Activated naive CD8-positive, alpha-beta T cell treated with anti-CD3 and anti-CD28 coated beads, Interleukin-2, amount 50 U/mL, for 16 hours (primary cell): ENCODE data around the gene CHCHD6.

Experiments used
- DNase-seq: peaks from one replicate; pipeline ENCODE4 v3.0.0-alpha.2; 2020; ENCODE audit warnings: low read depth, low spot score

The CHCHD6 gene

DNA sequence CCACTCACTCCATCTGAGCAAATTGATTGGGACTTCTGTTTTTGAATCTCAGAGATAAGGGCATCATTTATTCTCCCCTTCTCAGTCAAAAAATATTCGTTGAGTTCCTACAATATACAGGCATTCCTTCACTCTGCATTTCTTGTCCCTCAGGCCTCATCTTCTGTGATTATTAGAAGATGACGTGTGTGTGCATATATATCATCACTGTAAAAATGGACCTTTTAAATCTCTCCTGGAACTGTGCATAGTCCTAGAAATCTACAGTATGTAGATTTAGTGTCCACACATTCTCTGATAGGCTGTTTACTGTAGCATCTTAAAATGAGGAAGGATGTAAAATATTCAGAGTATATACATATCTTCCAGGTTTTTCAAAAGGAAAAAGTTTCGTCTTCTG is 235.7 kb downstream of the CHCHD6 start:
- DNase-seq, result no peak

DNA sequence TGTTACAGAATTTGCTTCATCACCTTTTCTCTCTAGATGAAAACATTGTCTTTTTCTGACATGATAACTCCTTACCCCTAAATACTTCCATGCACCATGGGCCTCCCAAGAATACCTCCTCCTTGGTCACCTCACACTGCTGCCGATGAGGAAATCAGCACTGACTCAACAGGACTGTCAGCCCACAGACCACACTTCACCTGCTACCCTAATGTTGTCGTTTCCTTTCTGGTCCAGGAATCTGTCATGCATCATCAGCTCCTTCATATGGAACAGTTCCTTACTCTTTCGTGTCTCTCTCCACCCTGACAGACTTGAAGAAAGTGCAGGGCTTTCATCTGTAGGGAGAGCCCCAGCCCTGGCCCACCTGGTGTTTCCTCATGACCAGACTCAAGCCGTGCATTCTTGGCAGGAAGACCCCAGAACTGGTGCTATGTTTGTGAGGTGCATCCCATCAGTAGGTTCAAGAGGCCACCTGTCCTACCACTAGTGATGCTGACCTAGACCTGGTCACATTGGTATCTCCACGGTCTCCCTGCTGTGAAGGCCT is 237.8 kb downstream of the CHCHD6 start:
- DNase-seq, result no peak

DNA sequence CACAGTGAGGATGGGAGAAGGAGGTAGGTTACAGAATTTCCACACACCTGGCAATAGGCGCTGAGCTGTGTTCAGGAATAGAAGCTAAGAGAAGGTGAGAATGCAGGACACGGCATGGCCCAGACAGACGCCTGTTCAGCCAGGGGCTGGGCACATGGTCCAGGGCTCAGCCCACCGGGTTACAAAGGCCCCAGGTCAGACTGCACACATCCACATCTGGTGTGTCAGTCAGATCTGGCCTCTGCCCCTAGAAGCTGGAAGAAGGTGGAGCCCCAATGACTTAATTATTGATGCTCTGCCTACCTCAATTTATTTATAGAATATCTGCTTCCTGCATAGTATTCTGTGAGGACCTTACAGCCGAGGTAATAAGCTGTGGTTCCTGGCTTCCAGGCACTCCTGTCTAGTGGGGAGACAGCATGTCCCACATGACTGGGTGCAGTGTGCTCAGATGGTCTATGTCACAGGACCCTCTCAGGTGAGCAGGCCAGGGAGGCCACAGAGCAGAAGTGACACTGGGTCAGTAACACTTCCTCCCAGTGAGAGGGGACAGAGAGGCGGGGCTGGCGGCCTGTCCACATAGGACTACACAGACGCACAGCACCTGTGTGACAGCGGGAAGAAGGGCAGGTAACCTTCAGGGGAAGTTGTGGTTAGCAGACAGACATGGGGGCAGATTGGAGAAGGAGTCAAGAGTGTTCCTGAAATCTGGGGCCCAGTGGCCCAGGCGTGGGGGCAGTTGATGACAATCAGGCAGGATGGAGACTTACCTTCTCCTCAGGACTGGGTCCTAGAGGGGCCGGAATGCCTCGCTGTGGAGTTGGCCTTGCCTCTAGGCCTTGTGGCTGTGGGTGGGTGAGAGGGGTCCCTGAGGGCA is 240.3 kb downstream of the CHCHD6 start:
- no peak for DNase-seq

DNA sequence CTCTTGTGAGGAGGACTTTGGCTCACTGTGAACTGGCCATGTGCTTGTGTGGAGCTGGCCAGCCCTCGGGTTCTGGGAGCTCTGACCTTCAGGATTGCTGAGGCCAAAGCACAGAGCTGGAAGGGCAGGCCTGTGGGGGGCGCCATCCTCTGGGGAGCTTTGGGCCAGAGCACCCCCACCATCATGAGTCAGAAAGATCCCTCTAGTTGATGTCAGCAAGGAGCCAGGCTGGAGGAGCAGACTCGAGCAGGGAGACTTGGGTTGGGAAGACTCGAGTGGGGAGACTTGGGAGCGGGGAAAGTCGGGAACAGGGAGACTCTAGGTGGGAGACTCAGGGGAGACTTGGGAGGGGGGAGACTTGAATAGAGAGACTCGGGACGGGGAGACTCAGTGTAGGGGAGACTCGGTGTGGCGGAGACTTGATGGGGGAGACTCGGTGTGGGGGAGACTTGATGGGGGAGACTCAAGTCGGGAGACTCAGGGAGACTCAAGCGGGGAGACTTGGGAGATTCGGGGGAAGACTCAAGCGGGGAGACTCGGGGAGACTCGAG is 241.2 kb downstream of the CHCHD6 start:
- DNase-seq, result no peak

- no peak for DNase-seq
These were observed 241.9 kb downstream of the CHCHD6 start for GRCh38 chr3:126945891-126946290.

DNA sequence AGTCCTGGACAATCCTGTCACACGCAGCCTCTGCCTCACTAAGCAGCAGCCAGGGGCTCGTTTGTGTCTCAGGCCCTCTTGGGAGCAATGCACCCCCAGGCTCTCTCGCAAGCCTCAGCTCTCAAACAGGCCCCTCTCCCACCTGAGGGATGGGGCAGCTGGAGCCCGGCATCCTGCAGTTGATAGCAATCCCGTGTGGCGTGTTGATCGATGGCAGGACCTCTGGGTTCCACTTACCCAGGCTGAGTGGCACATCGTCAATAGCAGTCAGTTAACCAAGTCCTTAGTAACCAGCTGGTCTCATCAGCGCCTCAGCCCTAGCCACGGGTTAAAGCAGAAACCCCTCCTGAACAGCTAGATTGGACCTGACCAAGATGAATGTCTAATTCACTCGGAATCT is 242.4 kb downstream of the CHCHD6 start:
- DNase-seq, result no peak

DNA sequence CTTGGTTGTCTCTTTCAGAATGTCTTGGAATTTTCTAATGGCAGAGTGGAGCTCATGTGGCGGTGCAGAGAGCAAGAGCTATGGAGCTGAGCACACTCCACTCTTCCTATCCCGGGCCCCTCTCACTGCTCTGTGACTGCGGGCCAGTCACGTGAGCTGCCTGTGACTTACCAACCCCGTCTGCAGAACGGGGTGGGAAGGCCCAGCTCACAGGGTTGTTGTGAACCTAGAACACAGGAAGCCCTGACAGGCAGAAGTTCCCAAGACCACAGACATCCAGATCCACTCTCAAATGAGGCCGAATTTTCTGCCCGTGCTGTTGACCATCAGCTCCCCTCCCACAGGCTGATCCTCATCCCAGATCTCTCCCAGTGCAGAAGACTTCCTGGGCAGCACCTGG is 243.4 kb downstream of the CHCHD6 start:
- DNase-seq, result no peak

DNA sequence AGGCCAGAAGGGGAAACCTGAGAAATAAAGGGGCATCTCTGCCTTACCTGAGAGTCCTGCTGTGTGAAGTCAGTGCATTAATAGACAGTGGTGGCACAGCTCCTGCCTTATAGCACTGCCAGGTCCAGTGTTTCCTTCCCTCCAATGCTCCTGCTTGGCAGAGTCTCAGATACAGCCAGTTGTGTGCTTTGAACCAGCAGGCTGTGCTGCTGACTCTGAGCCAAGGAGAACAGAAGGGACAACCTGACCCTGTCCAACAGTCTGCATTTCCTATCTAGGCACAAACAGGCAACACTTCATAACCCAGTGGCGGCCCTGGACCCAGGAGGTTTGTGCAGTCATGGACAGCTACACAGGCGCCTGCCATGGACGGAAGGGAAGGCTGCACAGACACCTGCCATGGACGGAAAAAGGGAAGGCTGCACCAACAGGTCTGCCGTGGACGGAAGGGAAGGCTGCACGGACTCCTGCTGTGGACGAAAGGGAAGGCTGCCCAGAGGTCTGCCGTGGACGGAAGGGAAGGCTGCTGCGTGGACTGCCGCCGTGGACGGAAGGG is 245.0 kb downstream of the CHCHD6 start:
- DNase-seq, result no peak

DNA sequence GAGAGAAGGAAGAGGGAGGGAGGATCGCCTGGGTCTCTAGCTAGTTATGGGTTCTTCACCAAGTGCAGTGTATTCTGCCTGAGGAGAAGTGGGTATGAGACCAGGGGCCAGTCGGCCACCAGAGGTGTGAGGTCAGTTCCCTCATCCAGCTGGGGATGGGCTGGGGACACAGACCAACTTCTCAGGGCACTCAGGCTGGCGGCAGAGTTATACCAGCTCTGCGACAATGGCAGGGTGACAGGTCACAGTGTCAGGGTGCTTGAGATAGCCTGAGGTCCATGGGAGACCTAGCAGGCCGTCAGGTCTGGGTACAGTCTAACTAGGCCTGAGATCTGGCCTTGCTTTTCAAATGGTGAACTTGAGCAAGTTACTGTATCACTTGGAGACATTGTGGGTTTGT is 247.5 kb downstream of the CHCHD6 start:
- DNase-seq, result no peak

GRCh38 chr3:126952261-126952982 is 248.4 kb downstream of the CHCHD6 start:
- DNase-seq, result no peak

DNA sequence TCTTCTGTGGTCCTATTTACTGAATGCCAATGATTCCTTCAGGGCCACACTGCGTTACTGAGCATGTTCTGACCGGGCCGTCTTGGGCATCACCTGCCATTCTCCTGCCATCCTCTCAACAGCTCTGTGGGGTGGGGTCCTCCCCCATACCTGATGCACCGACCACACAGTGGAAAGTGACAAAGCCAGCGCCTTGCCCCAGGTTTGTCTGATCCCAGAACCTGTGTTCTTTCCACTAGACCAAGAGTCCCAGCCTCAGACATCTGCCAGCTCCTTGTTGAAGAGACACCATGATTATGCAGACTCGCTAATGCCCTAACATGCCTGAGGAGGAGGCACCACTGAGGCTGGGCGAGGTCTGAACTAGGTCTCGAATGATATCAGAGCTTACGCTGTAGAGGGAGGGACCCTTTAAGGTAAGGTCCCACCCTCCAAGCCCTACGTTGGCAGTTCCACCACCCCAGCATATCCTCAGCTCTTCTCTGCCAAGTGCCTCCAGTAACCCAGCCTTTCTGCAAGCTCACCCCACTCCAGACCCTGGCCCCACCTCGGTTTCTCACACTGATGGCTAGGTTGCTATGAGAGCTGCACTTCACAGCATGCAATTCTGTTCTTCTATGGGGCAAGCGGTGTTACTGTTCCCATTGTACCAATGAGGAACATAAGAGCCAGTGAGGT is 249.1 kb downstream of the CHCHD6 start:
- no peak for DNase-seq

- DNase-seq, result no peak
These were observed 250.3 kb downstream of the CHCHD6 start for GRCh38 chr3:126954141-126954842.

DNA sequence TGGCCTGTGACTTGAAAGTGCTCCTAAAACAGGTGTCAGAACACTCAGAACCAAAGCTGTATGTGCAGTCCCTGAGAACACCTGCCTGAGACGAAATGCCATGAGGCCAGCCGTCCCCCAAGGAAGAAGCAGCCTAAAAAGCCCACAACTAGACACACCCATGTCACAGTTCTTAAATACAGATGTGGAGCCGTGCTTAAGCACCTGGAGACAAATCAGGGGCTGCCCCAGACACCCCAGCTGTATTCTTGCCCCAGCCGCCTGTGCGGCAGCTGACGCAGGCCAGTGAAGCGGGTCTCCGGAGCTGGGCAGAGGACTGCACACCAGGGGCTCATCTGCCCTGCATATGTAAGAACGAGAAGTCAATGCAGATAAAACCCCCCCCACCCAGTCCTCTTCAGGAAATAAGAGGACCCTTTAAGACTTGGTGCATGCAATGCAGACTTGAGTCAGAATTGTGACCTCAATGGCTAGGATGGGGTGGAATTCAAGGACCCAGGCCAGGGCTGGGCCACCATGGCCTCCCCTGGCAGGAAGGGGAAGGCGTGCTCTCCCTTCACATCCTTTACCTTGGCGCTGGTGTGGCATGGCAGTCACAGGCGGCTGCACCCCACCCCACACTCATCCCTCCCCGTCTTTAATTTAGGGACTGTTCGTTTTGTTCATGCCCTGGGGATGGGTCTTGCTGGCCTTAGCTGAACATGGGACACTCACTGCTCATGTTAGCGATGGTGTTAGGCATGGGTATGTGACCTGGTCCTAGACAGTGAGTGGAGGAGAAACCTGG is 251.2 kb downstream of the CHCHD6 start:
- no peak for DNase-seq

GRCh38 chr3:126956361-126956760 is 252.3 kb downstream of the CHCHD6 start:
- no peak for DNase-seq

DNA sequence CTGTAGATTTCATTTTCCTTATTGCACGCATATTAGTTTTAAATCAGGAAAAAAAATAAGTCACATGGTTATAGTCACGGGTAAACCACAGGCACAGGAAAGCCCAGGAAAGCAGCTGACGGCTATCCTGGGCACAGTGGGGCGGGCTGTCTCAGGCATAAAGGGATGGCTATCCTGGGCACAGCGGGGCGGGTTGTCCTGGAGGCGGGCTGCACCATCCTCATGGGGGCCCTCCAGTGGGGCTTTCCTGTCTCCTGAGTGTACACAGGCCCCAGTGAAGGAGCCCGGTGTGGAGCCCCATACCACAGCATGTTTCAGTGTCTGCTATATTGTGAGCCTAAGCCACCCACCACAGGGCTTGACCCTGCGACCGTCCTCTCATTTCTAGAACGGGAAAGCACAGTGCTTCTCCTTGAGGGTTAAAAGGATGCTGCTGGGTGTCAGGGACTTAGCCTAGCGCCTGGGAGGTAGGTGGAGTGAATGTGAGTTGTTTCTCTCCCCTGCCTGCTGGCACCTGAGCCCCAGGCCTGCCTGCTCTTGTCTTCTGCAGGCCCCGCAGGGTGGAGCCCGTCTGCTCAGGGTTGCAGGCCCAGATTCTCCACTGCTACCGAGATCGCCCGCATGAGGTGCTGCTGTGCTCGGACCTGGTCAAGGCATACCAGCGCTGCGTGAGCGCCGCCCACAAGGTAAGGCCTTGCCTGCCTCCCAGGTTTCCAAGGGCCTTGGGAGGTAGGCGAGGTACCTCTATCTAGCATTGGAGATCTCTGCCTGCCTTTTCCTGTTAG is 253.0 kb downstream of the CHCHD6 start:
- DNase-seq, result no peak

DNA sequence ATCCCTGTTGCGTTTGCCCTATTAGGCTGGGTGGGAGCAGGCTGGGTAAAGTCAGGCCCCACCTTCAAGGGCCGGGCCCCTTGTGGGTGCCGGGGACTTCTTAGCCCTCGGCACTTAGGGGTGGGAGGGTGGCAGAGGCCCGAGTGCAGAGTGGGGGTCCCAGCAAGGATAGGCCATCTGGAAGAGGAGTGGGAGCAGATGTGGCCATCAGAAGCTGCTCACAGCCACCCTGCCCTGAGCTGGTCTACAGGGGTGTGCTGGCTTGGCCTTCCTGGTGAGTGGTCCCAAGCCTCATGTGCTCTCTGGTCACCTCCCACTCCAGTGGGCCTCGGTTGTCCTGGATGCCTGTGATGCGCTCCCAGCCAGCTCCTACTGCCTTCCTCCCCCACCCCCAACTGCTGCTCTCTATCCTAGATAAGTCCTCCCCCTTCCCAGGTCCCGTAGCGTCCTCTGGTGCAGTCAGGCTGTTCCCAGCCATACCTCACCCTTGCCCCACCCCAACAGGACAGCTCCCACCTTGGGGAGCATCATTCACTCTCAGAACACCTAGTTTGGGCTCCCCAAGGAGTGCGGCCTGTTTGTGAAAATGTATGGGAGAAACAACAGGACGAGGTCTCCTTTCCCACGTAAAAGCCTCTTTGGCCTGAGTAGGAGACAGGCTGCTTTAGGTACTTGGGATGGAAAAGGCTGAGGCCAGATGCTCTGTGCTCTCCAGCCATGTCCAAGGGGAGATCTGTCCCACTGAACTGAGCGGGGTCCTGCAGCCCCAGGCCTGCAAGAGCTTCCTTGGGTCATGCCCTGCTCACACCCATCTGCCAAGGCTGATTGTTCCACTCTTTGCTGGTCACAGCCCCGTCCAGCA is 254.0 kb downstream of the CHCHD6 start:
- no peak for DNase-seq

- DNase-seq, result no peak
These were observed 254.6 kb downstream of the CHCHD6 start for GRCh38 chr3:126958638-126959085.
